GM12878 (cell line): ENCODE results near the gene GTF3C1.

Experiments
- EP300 ChIP-seq, 2 experiments: fragments of 150-350 bp in 1 of 2; IDR thresholded peaks; 2 replicates each; pipeline ENCODE4 v1.6.1; 2011 to 2012; ENCODE audit warnings: low read depth in 2 of 2, low read length in 2 of 2, borderline replicate concordance in 1 of 2, improper control_type of control experiment in 1 of 2, inconsistent platforms in 1 of 2; ENCODE audit not compliant: control insufficient read depth in 1 of 2
- HDGF ChIP-seq: fragments of 450-650 bp; IDR thresholded peaks from 2 replicates; pipeline ENCODE4 v1.6.1; 2016; ENCODE audit warnings: antibody characterized with exemption
- LARP7 ChIP-seq: fragments of 450-650 bp; IDR thresholded peaks from 2 replicates; pipeline ENCODE4 v1.6.1; 2017; ENCODE audit warnings: mild to moderate bottlenecking
- MTA3 ChIP-seq: IDR thresholded peaks from 2 replicates; pipeline ENCODE4 v1.6.1; 2012; ENCODE audit warnings: low read length, inconsistent platforms, borderline replicate concordance
- POLR2A ChIP-seq: IDR thresholded peaks from 2 replicates; pipeline ENCODE4 v1.6.1; 2011; ENCODE audit warnings: low read depth, mild to moderate bottlenecking, low read length
- POLR2AphosphoS5 ChIP-seq: IDR thresholded peaks from 2 replicates; pipeline ENCODE4 v1.6.1; 2011; ENCODE audit warnings: mild to moderate bottlenecking, low read length, inconsistent platforms
- SRF ChIP-seq, 2 experiments: IDR thresholded peaks; 2 replicates each; pipeline ENCODE4 v1.6.1; 2011; ENCODE audit warnings: low read depth in 2 of 2, low read length in 2 of 2, mild to moderate bottlenecking in 1 of 2, moderate library complexity in 1 of 2
- TF ChIP-seq, protein P1 (sequence below), 3 experiments: IDR thresholded peaks in 2 of 3; conservative IDR thresholded peaks in 1 of 3; 2 replicates each; pipeline ENCODE4 v1.5.1; 2011; ENCODE audit warnings: low read depth in 3 of 3, low read length in 3 of 3, mild to moderate bottlenecking in 3 of 3, control low read depth in 2 of 3, moderate library complexity in 2 of 3, inconsistent platforms in 1 of 3, mixed read lengths in 1 of 3; ENCODE audit not compliant: control insufficient read depth in 2 of 3, insufficient read depth in 1 of 3; ENCODE audit errors: extremely low read depth in 1 of 3
- TF ChIP-seq, protein P2 (sequence below): IDR thresholded peaks from 2 replicates; pipeline ENCODE4 v1.6.1; 2011; ENCODE audit warnings: borderline replicate concordance, low read depth, mild to moderate bottlenecking, moderate library complexity, mixed read lengths, low read length; ENCODE audit not compliant: insufficient read depth; ENCODE audit errors: extremely low read length
- TF ChIP-seq, protein P3 (sequence below): IDR thresholded peaks from 2 replicates; pipeline ENCODE4 v1.6.1; 2012; ENCODE audit warnings: low read depth, low read length, improper control_type of control experiment

DNA sequence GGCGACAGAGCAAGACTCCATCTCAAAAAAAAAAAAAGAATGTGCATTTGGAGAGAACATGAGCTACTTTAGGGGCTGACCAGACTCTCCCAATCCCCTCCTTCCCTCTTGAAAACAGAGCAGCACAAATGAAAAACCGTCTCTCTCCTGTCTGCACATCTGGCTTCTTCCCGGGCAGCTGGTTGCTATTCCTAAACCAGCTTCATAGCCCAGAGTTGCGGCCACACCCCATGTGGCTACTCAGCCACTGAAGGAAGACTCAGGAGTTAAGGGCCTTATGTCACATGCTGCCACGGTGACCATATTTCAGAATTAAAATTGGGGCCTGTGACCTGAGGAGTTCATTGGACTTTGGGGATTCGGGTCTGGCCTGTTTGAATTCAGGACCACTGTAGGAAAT, 48.5 kb upstream of the GTF3C1 start:
- TF ChIP-seq POLR2AphosphoS5 (no peak), EP300 (IDR thresholded peaks at IDR 0.05; ENCODE audit: borderline replicate concordance in 1 of 2, control insufficient read depth in 1 of 2, low read depth in 2 of 2, low read length in 2 of 2) (no peak), HDGF (no peak), SRF (IDR thresholded peaks at IDR 0.05; ENCODE audit: low read depth in 2 of 2, low read length in 2 of 2) (no peak), POLR2A (no peak), LARP7 (no peak), MTA3 (no peak)
- TF ChIP-seq, protein P1, sequence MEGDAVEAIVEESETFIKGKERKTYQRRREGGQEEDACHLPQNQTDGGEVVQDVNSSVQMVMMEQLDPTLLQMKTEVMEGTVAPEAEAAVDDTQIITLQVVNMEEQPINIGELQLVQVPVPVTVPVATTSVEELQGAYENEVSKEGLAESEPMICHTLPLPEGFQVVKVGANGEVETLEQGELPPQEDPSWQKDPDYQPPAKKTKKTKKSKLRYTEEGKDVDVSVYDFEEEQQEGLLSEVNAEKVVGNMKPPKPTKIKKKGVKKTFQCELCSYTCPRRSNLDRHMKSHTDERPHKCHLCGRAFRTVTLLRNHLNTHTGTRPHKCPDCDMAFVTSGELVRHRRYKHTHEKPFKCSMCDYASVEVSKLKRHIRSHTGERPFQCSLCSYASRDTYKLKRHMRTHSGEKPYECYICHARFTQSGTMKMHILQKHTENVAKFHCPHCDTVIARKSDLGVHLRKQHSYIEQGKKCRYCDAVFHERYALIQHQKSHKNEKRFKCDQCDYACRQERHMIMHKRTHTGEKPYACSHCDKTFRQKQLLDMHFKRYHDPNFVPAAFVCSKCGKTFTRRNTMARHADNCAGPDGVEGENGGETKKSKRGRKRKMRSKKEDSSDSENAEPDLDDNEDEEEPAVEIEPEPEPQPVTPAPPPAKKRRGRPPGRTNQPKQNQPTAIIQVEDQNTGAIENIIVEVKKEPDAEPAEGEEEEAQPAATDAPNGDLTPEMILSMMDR (IDR thresholded peaks at IDR 0.05 in 2 of 3, conservative IDR thresholded peaks at IDR 0.05 in 1 of 3; ENCODE audit: control insufficient read depth in 2 of 3, extremely low read depth in 1 of 3, insufficient read depth in 1 of 3, low read depth in 3 of 3, low read length in 3 of 3) = no peak
- TF ChIP-seq, protein P2, sequence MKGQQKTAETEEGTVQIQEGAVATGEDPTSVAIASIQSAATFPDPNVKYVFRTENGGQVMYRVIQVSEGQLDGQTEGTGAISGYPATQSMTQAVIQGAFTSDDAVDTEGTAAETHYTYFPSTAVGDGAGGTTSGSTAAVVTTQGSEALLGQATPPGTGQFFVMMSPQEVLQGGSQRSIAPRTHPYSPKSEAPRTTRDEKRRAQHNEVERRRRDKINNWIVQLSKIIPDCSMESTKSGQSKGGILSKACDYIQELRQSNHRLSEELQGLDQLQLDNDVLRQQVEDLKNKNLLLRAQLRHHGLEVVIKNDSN = no peak
- TF ChIP-seq, protein P3, sequence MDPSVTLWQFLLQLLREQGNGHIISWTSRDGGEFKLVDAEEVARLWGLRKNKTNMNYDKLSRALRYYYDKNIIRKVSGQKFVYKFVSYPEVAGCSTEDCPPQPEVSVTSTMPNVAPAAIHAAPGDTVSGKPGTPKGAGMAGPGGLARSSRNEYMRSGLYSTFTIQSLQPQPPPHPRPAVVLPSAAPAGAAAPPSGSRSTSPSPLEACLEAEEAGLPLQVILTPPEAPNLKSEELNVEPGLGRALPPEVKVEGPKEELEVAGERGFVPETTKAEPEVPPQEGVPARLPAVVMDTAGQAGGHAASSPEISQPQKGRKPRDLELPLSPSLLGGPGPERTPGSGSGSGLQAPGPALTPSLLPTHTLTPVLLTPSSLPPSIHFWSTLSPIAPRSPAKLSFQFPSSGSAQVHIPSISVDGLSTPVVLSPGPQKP = no peak
